Stimulated activated CD4-positive, alpha-beta T cell treated with anti-CD3 and anti-CD28 coated beads, Interleukin-12 subunit alpha, Interleukin-12 subunit beta, amount 100 ng/mL, for 4 hours (primary cell): ENCODE measurements around the gene SOX5.
"Not testable (repeated sequence)": the region's sequence is repeated elsewhere in the genome, so short reads cannot be mapped to it uniquely, and the experiment has no call there.

Source experiments
- DNase-seq: peaks from one replicate; pipeline ENCODE4 v3.0.0-alpha.2; 2020

The SOX5 gene

DNA sequence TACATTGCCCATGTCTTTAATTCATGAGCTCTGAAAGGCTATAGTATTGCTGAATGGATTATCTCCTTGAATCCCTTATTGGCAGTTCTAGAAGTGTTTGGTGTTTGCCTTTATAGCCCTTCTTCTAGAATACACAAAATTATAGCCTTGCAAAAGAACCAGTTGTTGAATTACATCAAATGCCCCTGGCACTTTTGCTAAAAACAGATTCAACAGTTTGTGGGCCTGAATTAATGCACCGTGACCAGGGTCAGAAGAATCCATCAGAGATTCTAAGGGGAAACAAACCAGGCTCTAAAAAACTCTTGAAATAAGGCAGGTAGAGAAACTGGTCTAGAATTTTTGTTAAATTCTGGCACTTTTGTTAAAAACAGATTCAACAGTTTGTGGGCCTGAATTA lies 197.8 kb downstream of the SOX5 start:
- DNase-seq: no peak

GRCh38 chr12:23750923-23751322 lies 198.5 kb downstream of the SOX5 start:
- no peak for DNase-seq

DNA sequence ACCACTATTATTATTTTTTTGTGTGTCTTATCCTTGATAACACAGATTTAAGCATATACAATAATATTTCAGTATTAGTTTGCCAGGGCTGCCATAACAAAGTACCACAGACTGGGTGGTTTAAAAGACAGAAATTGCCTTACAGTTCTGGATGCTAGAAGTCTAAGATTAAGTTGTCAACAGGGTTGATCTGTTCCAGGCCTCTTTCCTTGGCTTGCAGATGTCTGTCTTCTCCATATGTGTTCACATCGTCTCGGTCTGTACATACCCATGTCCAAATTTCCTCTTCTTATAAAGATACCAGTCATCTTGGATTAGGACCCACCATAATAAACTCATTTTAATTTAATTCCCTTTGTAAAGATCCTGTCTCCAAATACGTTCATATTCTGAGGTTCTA lies 204.8 kb downstream of the SOX5 start:
- DNase-seq: no peak

GRCh38 chr12:23742574-23742973 lies 206.9 kb downstream of the SOX5 start:
- no peak for DNase-seq

DNA sequence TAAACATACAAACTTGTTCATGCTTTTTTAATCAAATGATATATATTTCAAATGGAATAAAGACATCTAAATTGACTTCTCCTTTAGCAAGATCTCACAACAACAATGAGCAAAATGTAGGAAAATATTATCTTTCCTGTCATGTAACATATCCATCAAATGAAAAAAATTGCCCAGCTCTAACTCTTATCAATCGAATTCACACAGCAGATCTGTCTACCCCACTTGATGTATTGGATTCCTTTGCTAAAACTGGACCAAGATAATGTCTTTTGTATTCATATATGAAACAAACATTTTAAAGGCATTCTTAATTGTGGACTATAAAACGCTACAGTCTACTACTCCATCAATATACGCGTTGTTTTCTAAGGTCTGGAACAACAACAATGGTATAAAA lies 218.0 kb downstream of the SOX5 start:
- DNase-seq: no peak

DNA sequence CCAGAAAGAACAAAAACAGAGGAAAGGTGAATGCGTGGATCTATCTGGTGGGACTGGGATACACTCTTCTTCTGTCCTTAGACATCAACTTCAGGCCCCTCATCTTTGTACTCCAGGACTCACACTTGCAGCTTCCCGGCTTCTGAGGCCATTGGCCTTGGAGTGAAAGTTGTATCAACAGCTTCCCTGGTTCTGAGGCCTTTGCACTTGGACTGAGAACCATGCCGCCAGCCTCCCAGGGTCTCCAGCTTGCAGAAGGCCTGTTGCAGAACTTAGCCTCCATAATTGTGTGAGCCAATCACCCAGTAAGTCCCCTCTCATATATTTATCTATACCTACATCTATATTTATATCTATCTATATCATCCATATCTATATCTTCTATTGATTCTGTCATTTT lies 218.4 kb downstream of the SOX5 start:
- DNase-seq: no peak

- no peak for DNase-seq
Observed at GRCh38 chr12:23729359-23729758, 220.1 kb downstream of the SOX5 start.

- DNase-seq: no peak
Observed at GRCh38 chr12:23726646-23727045, 222.8 kb downstream of the SOX5 start.

DNA sequence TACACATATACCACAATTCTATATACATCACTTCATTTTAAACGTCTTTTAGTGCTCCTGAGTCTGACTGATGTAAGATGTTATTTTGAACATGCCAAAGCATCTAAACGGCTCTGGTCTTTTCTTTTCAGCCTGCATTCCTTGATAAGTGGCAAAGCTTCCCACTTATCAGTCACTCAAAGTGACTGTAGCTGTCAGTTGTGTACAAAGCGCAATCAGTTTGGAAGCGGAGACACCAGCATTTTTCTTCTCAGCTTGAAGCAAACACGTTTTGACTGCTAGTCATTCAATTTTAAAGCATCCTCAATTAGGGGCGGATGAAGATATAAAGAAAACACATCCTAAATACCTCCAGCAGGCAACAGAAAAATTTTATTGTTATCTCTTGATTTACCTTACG lies 226.8 kb downstream of the SOX5 start:
- DNase-seq: no peak

DNA sequence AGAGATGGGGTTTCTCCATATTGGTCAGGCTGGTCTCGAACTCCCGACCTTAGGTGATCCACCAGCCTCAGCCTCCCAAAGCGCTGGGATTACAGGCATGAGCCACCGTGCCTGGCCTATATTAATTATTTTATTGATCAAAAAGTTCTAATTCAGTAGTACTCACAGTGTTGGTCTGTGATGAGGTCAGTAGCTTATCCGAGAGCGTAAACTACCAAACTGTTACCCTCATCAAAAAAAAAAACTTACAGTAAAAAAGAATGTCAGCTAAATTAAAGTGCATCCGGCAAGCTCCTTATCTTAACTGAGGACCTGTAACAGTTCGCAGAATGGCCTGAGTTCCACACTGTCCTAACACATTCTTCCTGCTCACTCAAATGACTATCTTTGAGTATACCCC lies 228.2 kb downstream of the SOX5 start:
- no peak for DNase-seq

DNA sequence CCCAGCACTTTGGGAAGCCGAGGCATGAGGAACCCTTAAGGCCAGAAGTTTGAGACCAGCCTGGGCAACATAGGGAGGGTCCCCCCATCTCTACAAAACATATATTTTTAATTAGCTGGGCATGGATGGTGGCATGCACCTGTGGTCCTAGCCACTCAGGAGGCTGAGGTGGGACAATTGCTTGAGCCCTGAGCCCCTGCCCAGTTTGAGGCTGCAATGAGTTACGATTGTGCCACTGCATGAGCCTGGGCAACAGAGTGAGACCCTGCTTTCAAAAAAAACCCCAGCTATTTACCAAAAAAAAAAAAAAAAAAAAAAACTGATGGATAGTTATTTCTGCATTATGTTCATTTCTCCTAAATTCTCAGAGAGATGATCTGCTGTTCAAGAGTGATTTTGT lies 230.0 kb downstream of the SOX5 start:
- no peak for DNase-seq

DNA sequence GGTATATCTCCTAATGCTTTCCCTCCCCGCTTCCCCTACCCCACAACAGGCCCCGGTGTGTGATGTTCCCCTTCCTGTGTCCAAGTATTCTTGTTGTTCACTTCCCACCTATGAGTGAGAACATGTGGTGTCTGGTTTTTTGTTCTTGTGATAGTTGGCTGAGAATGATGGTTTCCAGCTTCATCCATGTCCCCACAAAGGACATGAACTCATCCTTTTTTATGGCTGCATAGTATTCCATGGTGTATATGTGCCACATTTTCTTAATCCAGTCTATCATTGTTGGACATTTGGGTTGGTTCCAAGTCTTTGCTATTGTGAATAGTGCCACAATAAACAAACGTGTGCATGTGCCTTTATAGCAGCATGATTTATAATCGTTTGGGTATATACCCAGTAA lies 239.1 kb downstream of the SOX5 start:
- DNase-seq: not testable (repeated sequence)

- no peak for DNase-seq
Observed at GRCh38 chr12:23708185-23708837, 241.2 kb downstream of the SOX5 start.

GRCh38 chr12:23707270-23707669 lies 242.2 kb downstream of the SOX5 start:
- DNase-seq: no peak

GRCh38 chr12:23704992-23705943 lies 244.2 kb downstream of the SOX5 start:
- no peak for DNase-seq

DNA sequence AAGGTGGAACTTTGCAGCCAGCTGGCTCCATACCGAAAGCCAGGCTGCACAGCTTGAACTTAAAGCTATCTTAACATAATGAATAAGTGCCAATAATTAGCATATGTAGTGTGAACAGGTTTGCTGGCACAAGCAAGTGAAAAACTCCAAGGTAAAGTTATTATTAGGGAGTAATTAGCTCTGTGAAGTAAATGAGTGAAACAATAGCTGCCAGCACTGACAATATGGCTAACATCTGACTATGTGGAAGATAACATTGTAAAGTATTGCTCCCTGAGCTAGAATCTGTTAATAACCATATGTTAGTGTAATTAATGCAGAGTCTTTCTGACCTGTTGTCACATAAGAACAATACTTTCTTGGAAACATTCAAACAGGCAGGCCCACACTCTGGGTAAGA lies 246.4 kb downstream of the SOX5 start:
- no peak for DNase-seq

GRCh38 chr12:23699031-23699430 lies 250.4 kb downstream of the SOX5 start:
- no peak for DNase-seq

- DNase-seq: no peak
Observed at GRCh38 chr12:23694920-23695319, 254.6 kb downstream of the SOX5 start.

DNA sequence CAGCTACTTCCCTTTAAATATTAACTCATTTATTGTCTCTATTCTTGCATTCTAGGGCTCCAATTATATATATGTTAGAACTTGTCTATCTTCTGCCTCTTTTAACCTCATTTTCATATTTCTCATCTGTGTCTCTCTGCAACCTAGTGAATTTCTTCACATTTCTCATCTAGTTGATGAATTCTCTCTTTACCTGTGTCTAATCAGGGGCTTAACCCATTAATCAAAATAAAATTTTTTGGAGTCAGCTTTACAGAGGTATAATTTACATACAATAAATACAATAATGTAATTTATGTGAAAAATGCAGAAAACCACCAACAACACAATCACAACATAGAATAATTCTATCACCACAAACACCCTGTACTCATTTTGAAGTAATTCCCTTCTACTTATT lies 255.2 kb downstream of the SOX5 start:
- no peak for DNase-seq

- no peak for DNase-seq
Observed at GRCh38 chr12:23687947-23688346, 261.5 kb downstream of the SOX5 start.

- no peak for DNase-seq
Observed at GRCh38 chr12:23686095-23686494, 263.4 kb downstream of the SOX5 start.

GRCh38 chr12:23684121-23684520 lies 265.3 kb downstream of the SOX5 start:
- no peak for DNase-seq

DNA sequence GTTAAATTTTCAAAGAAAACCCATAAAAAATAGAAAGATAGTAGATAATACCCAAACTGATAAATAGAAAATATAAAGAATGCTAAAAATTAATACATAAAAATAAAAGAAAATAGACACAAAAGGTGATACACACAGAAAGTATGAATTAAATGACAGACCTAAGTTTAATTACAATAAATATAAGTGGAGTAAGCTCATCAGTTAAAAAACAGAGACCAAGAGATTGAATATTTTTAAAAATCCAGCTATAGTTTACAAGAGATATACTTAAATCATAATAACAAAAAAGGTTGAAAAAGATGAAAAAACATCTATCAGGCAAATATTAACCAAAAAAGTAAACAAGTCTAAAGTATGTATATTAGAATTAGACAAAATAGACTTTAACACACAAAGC lies 268.2 kb downstream of the SOX5 start:
- no peak for DNase-seq

DNA sequence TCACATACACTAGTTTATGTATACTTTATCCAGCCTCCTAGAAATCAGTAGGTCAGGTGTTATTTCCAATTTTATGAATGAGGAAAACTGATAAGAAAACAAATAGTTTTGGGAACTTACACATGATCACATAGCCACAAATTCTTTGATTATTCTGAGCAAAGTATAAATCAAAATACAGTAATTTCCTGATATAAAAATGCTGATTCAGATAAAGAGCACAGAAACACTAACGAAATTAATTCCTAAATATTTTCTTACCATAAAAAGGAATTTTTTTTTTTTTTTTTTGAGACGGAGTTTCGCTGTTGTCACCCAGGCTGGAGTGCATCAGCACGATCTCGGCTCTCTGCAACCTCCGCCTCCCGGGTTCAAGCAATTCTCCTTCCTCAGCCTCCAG lies 275.4 kb downstream of the SOX5 start:
- no peak for DNase-seq

- no peak for DNase-seq
Observed at GRCh38 chr12:23671881-23672280, 277.6 kb downstream of the SOX5 start.
